Activated CD4-positive, alpha-beta T cell treated with anti-CD3 and anti-CD28 coated beads for 24 hours (primary cell): ENCODE results near the gene RPS6KB1.
"Not testable (repeated sequence)": the region's sequence is repeated elsewhere in the genome, so short reads cannot be mapped to it uniquely, and the experiment has no call there.

ENCODE experiments used
- DNase-seq, 2 donors: peaks; one replicate each; pipeline ENCODE4 v3.0.0-alpha.2; 2020; ENCODE audit warnings: low read depth in 2 of 2

Gene RPS6KB1

GRCh38 chr17:59941131-59941530 is 48.2 kb downstream of the RPS6KB1 start:
- no peak for DNase-seq

GRCh38 chr17:59946433-59946832 is 53.5 kb downstream of the RPS6KB1 start:
- DNase-seq = not testable (repeated sequence)

- DNase-seq = not testable (repeated sequence)
Observed at GRCh38 chr17:59947310-59947709, 54.4 kb downstream of the RPS6KB1 start.

DNA sequence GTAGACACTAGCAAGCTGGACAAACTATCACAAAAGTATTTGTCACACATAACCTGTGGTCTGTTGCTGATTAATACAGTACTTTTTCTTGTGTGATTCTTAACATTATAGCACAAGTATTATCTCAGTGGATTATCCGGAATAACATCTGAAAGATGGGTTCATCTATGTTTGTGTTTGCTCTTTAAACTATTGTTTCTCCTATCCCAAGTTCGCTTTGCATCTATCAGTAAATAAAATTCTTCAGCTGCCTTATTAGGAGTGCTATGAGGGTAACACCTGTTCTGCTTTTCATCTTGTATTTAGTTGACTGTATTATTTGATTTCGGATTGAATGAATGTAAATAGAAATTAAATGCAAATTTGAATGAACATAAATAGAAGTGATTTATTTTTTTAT is 57.1 kb downstream of the RPS6KB1 start:
- DNase-seq = no peak

GRCh38 chr17:59954856-59955255 is 61.9 kb downstream of the RPS6KB1 start:
- no peak for DNase-seq

DNA sequence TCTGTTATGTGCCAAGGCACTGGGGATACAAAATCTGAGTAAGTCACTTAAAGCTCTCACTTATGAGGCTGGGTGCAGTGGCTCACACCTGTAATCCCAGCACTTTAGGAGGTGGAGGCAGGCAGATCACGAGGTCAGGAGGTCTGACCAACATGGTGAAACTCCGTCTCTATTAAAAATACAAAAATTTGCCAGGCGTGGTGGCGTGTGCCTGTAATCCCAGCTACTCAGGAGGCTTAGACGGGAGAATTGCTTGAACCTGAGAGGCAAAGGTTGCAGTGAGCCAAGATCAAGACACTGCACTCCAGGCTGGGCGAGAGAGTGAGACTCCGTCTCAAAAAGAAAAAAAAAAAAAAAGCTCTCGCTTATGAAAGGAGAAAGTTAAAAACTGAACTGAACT is 66.7 kb downstream of the RPS6KB1 start:
- not testable (repeated sequence) for DNase-seq

GRCh38 chr17:59962739-59963318 is 69.9 kb downstream of the RPS6KB1 start:
- no peak for DNase-seq

GRCh38 chr17:59963738-59964481 is 71.0 kb downstream of the RPS6KB1 start:
- DNase-seq = peak; percentile 28 to 38

DNA sequence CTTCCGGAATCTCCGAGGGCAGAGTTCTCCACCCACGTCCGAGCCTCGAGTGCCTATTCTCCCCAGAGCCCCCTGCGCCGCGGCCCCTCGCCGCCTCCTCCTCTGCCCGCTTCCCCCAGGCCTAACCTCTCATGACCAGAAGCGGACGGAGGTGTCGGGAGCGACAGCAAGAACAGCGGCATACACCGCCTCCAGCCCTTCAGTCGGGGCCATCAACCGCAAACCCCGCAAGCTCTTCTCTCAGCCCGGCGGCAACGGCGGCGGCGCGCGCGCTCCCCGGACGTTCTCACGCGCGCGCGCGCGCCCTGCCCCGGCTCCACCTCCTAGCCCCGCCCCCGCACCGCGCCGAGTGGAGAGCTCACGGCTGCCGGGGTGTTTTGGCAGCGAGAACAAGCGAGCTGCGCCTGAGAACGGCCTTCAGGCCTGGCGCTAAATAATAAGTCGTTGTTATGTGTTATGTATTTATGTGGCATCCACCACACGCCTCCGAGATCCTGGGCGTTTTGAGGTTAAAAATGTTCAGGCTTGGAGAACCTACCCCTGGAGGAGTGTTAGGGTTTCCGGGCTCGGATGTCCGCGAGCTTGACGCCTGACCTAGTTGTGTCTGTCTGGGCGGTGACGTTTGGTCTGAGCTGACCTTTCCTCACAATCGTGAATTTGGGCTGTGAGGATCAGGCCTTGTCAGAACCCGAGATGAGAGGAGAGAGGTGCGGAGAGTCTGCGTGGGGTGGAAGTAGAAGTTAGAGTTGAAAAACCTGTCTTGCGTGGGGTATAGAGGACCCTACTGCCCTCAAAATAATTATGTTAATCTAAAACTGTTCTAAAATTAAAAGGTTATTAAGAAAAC is 71.8 kb downstream of the RPS6KB1 start, which contains the start of gene RNFT1:
RNFT1 (minus strand) TSS at position 259 of the 847 bp plus-strand sequence; CDS start at position 182, 77 bp downstream.
- DNase-seq = peak; percentile 93 to 94

- not testable (repeated sequence) for DNase-seq
Observed at GRCh38 chr17:59971771-59972170, 78.8 kb downstream of the RPS6KB1 start.

DNA sequence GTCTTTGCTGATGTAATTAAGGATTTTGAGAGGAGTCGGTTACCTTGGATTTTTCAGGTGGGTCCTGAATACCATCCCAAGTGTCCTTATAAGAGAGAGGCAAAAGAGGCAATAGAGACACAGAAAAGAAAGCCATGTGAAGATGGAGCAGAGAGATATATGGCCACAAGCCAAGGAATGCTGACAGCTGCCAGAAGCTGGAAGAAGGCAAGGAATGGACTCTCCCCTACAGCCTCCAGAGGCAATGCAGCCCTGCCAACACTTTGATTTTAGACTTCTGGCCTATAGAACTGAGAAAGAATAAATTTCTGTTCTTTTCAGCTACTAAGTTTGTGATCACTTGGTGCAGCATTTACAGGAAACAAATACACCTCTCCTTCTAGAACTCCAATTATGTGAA is 79.9 kb downstream of the RPS6KB1 start:
- DNase-seq = no peak

DNA sequence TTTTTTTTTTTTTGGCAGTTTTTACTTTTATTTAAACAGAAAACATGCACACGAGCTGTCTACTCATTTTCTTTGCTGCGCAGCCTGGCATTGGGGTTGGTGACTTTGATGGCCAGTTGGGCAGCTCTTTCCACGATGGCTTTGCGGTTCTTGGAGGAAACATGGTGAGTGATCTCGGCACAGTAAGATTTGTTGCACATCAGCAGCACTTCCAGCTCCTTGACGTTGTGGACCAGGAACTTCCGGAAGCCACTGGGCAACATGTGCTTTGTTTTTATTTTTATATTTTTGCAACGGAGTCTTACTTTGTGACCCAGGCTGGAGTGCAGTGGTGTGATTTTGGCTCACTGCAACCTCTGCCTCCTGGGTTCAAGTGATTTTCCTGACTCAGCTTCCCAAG is 80.6 kb downstream of the RPS6KB1 start:
- not testable (repeated sequence) for DNase-seq

- not testable (repeated sequence) for DNase-seq
Observed at GRCh38 chr17:59975166-59975565, 82.2 kb downstream of the RPS6KB1 start.

DNA sequence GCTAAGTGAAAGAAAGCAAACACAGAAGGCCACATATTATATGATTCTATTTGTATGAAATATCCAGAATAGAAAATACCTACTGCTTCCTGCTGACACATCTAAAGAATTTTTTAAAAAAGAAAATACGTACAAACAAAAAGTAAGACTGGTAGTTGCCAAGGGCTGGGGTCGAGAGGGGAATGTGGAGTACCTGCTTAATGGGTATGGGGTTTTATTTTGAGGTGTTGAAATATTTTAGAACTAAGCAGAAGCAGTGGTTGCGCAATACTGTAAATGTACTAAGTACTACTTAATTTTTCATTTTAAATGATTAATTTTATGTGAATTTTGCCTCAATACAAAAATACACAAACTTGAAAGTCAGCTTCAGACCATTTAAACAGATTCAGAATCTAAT is 103.7 kb downstream of the RPS6KB1 start:
- DNase-seq = not testable (repeated sequence)
